ENCODE data around the gene ZFP30. TPM values are rescaled to one million over a fixed set of nuclear protein-coding genes. Genes with fewer than 3 reads are reported as not detected.
"Not testable (repeated sequence)": the region's sequence is repeated elsewhere in the genome, so short reads cannot be mapped to it uniquely, and the experiment has no call there.

Gene ZFP30
- total RNA-seq: 7.0 TPM

- peak in 2 of 3 donors; percentile 83 to 87 for DNase-seq (ENCODE audit: low read depth in 2 of 3, low spot score in 2 of 3)
These were observed at the start of gene ZFP30 for GRCh38 chr19:37655301-37655688. Gene ZFP30 (minus strand): TSS chr19:37655465. CDS start chr19:37647822, 7,643 bp downstream.

- no peak for DNase-seq (ENCODE audit: low read depth in 2 of 3, low spot score in 2 of 3)
These were observed 43.8 kb upstream of the ZFP30 start for GRCh38 chr19:37699057-37699456.

- no peak for DNase-seq (ENCODE audit: low read depth in 2 of 3, low spot score in 2 of 3)
These were observed 43.0 kb upstream of the ZFP30 start for GRCh38 chr19:37698216-37698615.

- DNase-seq (ENCODE audit: low read depth in 2 of 3, low spot score in 2 of 3): no peak
These were observed 40.1 kb upstream of the ZFP30 start for GRCh38 chr19:37695144-37695899.

- peak in 2 of 3 donors; percentile 62 to 92 for DNase-seq (ENCODE audit: low read depth in 2 of 3, low spot score in 2 of 3)
These were observed 37.8 kb upstream of the ZFP30 start for GRCh38 chr19:37692956-37693620.

GRCh38 chr19:37691881-37692504 is 36.7 kb upstream of the ZFP30 start:
- DNase-seq (ENCODE audit: low read depth in 2 of 3, low spot score in 2 of 3): peak; percentile 45 to 95 (median 91)

- no peak for DNase-seq (ENCODE audit: low read depth in 2 of 3, low spot score in 2 of 3)
These were observed 28.3 kb upstream of the ZFP30 start for GRCh38 chr19:37683520-37683919.

GRCh38 chr19:37669450-37669914 is 14.2 kb upstream of the ZFP30 start:
- DNase-seq (ENCODE audit: low read depth in 2 of 3, low spot score in 2 of 3): no peak

- not testable (repeated sequence) for DNase-seq (ENCODE audit: low read depth in 2 of 3, low spot score in 2 of 3)
These were observed 1.9 kb upstream of the ZFP30 start for GRCh38 chr19:37657157-37657556.

- peak; percentile 57 to 91 (median 90) for DNase-seq (ENCODE audit: low read depth in 2 of 3, low spot score in 2 of 3)
These were observed 565 bp upstream of the ZFP30 start for GRCh38 chr19:37655689-37656371.

- DNase-seq (ENCODE audit: low read depth in 2 of 3, low spot score in 2 of 3): peak; percentile 24 to 42 (median 41)
These were observed 500 bp downstream of the ZFP30 start for GRCh38 chr19:37654629-37655300.

GRCh38 chr19:37654118-37654517 is 1.1 kb downstream of the ZFP30 start:
- DNase-seq (ENCODE audit: low read depth in 2 of 3, low spot score in 2 of 3): peak in 1 of 3 donors; percentile 3

GRCh38 chr19:37635076-37636056 is 19.9 kb downstream of the ZFP30 start:
- DNase-seq (ENCODE audit: low read depth in 2 of 3, low spot score in 2 of 3): no peak

- peak in 2 of 3 donors; percentile 74 to 75 for DNase-seq (ENCODE audit: low read depth in 2 of 3, low spot score in 2 of 3)
These were observed 60.3 kb downstream of the ZFP30 start for GRCh38 chr19:37594982-37595382.

GRCh38 chr19:37594304-37594981 is 60.8 kb downstream of the ZFP30 start, which contains the start of the genes ZNF540 and ZNF571:
Gene ZNF540 (plus strand): TSS chr19:37594876. CDS start chr19:37598448, 3,572 bp downstream.
Gene ZNF571 (minus strand): TSS chr19:37594792. CDS start chr19:37586676, 8,116 bp downstream.
- peak; percentile 76 to 96 (median 93) for DNase-seq (ENCODE audit: low read depth in 2 of 3, low spot score in 2 of 3)

- DNase-seq (ENCODE audit: low read depth in 2 of 3, low spot score in 2 of 3): no peak
These were observed 61.3 kb downstream of the ZFP30 start for GRCh38 chr19:37593996-37594303.

- no peak for DNase-seq (ENCODE audit: low read depth in 2 of 3, low spot score in 2 of 3)
These were observed 71.9 kb downstream of the ZFP30 start for GRCh38 chr19:37583340-37583739.

GRCh38 chr19:37572203-37572602 is 83.1 kb downstream of the ZFP30 start:
- no peak for DNase-seq (ENCODE audit: low read depth in 2 of 3, low spot score in 2 of 3)

GRCh38 chr19:37565370-37565669 is 89.9 kb downstream of the ZFP30 start:
- DNase-seq (ENCODE audit: low read depth in 2 of 3, low spot score in 2 of 3): peak in 1 of 3 donors; percentile 13
